Astrocyte of the cerebellum (primary cell): ENCODE data around the gene CFAP57.

Experiments
- DNase-seq: peaks from one replicate; pipeline ENCODE4 v3.0.0-alpha.2; 2011; ENCODE audit warnings: low read depth
- H3K4me3 ChIP-seq: 2 replicates; pipeline ENCODE4 v1.5.1; 2011; ENCODE audit warnings: mild to moderate bottlenecking, low read depth, low read length, moderate library complexity
- in situ Hi-C: cut with HindIII; loops from 2 replicates; pipeline ENCODE4 v1.10.0; 2017; ENCODE audit warnings: low sequenced_read_pairs
- TF ChIP-seq, protein P1 (sequence below): IDR thresholded peaks from 2 replicates; pipeline ENCODE4 v1.5.1; 2012; ENCODE audit warnings: low read length, low read depth, moderate library complexity, mild to moderate bottlenecking; ENCODE audit errors: missing control alignments

Gene CFAP57

DNA sequence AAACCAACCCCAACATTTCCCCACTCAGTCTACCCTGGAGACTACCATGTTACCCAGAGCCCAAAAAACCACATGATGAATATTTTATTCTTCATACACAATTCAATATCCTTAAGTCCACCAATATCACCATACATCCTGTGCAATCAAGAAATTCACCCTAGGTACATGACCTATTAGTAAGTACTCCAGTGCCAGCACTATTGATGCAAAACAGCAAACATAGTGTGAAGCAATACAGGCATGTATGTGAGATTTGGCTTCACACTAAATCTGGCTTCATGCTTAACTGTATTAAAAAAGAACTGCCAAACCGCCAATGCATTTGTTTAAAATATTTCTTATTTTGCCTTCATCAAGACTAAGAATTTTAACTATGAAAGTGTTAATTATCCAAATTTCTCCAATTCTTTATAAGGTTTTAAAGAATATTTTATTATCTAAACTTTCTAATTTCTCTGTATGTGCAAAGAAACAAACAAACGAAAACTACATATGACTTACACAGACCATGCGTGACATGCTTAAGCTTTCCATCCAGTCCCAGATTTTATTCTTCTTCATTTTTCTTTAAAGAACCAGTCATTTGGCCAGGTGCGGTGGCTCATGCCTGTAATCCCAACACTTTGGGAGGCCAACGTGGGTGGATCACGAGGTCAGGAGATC is 75.3 kb downstream of the CFAP57 start:
- H3K4me3 ChIP-seq = no peak overlapping the region
- no peak for DNase-seq
- in situ Hi-C loops = loop anchor here (25.0 kb wide), 1 partner anchor 140 kb away; the partner anchor contains the start of genes MED8 and SZT2
- TF ChIP-seq, protein P1, sequence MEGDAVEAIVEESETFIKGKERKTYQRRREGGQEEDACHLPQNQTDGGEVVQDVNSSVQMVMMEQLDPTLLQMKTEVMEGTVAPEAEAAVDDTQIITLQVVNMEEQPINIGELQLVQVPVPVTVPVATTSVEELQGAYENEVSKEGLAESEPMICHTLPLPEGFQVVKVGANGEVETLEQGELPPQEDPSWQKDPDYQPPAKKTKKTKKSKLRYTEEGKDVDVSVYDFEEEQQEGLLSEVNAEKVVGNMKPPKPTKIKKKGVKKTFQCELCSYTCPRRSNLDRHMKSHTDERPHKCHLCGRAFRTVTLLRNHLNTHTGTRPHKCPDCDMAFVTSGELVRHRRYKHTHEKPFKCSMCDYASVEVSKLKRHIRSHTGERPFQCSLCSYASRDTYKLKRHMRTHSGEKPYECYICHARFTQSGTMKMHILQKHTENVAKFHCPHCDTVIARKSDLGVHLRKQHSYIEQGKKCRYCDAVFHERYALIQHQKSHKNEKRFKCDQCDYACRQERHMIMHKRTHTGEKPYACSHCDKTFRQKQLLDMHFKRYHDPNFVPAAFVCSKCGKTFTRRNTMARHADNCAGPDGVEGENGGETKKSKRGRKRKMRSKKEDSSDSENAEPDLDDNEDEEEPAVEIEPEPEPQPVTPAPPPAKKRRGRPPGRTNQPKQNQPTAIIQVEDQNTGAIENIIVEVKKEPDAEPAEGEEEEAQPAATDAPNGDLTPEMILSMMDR = no peak

DNA sequence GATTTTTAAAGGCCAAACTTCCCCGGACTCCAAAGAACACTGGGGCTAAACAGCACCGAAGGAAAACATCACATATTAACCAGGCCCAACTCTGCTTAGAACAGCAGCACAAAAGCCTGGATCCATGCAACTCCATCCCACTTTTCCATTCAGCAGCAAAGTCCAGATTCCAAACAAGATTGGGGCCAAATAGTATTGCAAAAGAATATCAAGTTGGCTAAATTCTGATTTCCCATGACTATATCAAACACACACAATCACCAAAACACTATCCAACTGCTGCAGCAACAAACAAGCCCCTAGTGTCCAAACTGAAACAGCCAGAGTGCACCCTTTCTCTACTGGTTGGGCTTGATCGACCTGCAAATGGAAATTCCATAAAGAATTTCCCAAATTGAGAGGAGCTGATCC is 78.2 kb downstream of the CFAP57 start:
- TF ChIP-seq, protein P1 = no peak
- no peak overlapping the region for H3K4me3 ChIP-seq
- DNase-seq = no peak
- in situ Hi-C loops = no loop called here

DNA sequence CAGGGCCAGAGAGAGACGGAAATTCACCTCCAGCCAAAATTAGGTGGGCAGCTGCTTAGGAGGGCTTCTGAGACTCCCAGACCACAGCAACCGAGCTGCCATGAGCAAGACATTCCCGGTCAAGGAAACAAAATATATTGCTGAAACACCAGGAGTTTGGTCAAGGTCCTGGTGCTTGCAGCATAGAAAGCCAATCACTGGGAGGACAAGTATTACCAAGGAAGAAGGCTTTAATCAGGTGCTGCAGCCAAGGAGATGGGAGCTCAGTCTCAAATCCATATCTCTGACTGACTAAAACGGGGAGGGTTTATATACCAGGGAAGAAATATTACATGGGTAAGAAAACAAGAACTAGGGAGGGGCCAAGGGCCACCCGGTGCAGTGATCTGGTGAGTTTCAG is 78.9 kb downstream of the CFAP57 start:
- DNase-seq = no peak
- no peak overlapping the region for H3K4me3 ChIP-seq
- in situ Hi-C loops = no loop called here
- TF ChIP-seq, protein P1 = no peak

DNA sequence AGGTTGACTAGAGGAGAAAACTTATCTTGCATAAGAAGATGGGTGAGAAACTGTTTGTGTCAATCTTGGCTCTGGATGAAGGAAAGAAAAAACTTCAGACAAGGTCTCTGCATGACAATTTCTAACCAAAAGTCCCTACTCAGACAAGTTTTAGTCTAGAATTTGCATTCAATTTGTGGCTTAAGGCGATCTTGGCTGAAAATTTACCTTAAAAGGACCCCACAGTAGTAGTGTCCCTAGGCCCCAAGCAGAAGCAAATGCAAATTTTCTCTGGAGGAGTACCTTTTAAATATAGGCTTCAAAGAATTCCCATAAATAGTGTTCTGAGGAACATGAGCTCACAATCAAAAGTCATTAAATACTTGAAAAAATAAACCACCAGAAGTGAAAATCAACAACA is 80.1 kb downstream of the CFAP57 start:
- TF ChIP-seq, protein P1 = no peak
- in situ Hi-C loops = no loop called here
- H3K4me3 ChIP-seq = no peak overlapping the region
- DNase-seq = no peak

DNA sequence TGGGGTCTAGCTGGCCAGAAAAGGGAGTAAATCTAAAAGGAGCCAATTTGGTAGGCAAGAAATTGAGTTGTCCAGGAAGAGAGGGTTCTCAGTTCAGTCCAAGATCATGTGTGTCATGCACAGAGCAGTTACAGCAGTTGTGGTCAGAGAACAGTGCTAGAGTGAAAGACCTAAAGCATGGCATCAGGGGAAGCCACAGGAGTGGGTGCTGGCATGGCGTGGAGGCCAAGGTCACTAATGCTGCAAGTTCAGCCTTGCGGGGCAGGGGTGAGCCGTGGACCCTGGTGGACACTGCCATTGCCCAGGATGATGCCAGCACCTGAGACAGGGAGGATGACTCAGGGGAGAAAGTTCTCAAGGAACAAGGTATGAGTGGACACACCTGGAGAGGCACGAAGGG is 81.0 kb downstream of the CFAP57 start:
- TF ChIP-seq, protein P1 = no peak
- in situ Hi-C loops = no loop called here
- no peak for DNase-seq
- no peak overlapping the region for H3K4me3 ChIP-seq

DNA sequence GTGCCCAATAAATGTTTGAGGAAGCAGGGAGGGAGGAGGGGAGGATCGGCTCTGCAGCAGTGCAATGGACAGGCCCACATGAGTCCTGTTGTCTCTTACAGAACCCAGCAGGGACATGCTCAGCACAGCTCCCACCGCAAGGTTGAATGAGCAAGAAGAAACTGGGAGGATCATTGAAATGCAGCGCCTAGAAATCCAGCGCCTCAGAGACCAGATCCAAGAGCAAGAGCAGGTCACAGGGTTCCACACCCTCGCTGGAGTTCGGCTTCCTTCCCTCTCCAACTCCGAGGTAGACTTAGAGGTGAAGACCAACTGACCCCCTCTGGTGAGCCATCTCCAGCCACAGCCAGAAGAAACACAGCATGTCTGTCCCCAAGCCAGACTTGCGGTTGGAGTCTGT is 81.7 kb downstream of the CFAP57 start:
- TF ChIP-seq, protein P1 = no peak
- in situ Hi-C loops = no loop called here
- H3K4me3 ChIP-seq = no peak overlapping the region
- no peak for DNase-seq
